CD4-positive, CD25-positive, alpha-beta regulatory T cell (primary cell): Measurements from ENCODE around the gene STK35. TPM values are rescaled to one million over a fixed set of nuclear protein-coding genes. Genes with fewer than 3 reads are reported as not detected.

Source experiments
- ATAC-seq, 2 donors: fragments of 150-1000 bp; cut with Tn5 transposase; one replicate each; pipeline ENCODE4 v1.10.0; 2021; ENCODE audit warnings: low read depth in 2 of 2, moderate number of reproducible peaks in 2 of 2, moderate library complexity in 1 of 2
- DNase-seq, 3 donors: peaks; one replicate each; pipeline versions ENCODE4 v3.0.0 to v3.0.0-alpha.2; 2012 to 2022; ENCODE audit warnings: mixed read lengths in 1 of 3
- H3K27ac ChIP-seq: one replicate; pipeline ENCODE4 v1.7.0; 2013; ENCODE audit warnings: mild to moderate bottlenecking, low read length; ENCODE audit not compliant: insufficient read depth, poor library complexity, severe bottlenecking
- H3K27me3 ChIP-seq: one replicate; pipeline ENCODE4 v1.7.0; 2013; ENCODE audit warnings: low read length; ENCODE audit not compliant: control insufficient read depth, insufficient read depth
- H3K36me3 ChIP-seq: one replicate; pipeline ENCODE4 v1.7.0; 2013; ENCODE audit warnings: mild to moderate bottlenecking, low read length, moderate library complexity; ENCODE audit not compliant: control insufficient read depth, insufficient read depth
- H3K4me1 ChIP-seq: 2 replicates; pipeline ENCODE4 v1.7.0; 2013; ENCODE audit warnings: mild to moderate bottlenecking, low read length; ENCODE audit not compliant: insufficient read depth, control insufficient read depth, poor library complexity, severe bottlenecking
- H3K4me3 ChIP-seq: one replicate; pipeline ENCODE4 v1.7.0; 2013; ENCODE audit warnings: low read depth, mild to moderate bottlenecking, low read length, moderate library complexity
- H3K9me3 ChIP-seq, 2 experiments: 1 replicate in 1 of 2; 2 replicates in 1 of 2; pipeline ENCODE4 v1.7.0; 2013; ENCODE audit warnings: low read length in 2 of 2, mild to moderate bottlenecking in 1 of 2, moderate library complexity in 1 of 2; ENCODE audit not compliant: control insufficient read depth in 2 of 2
- H3K27ac Mint-ChIP-seq, 3 donors: one replicate each; pipeline ENCODE4 v1.8.0; 2020 to 2022; ENCODE audit warnings: mild to moderate bottlenecking in 3 of 3, mixed read lengths in 3 of 3, moderate library complexity in 2 of 3
- H3K27me3 Mint-ChIP-seq: one replicate; pipeline ENCODE4 v1.8.0; 2022; ENCODE audit warnings: mild to moderate bottlenecking, mixed read lengths
- H3K36me3 Mint-ChIP-seq: one replicate; pipeline ENCODE4 v1.8.0; 2020; ENCODE audit warnings: mixed read lengths
- H3K4me1 Mint-ChIP-seq, 4 donors: one replicate each; pipeline ENCODE4 v1.8.0; 2020 to 2022; ENCODE audit warnings: mixed read lengths in 4 of 4, mild to moderate bottlenecking in 1 of 4
- H3K4me3 Mint-ChIP-seq, 4 donors: one replicate each; pipeline ENCODE4 v1.8.0; 2020 to 2022; ENCODE audit warnings: mild to moderate bottlenecking in 4 of 4, mixed read lengths in 4 of 4, moderate library complexity in 3 of 4
- H3K9me3 Mint-ChIP-seq, 7 donors: one replicate each; pipeline ENCODE4 v1.8.0; 2020 to 2022; ENCODE audit warnings: mixed read lengths in 7 of 7, mild to moderate bottlenecking in 3 of 7, moderate library complexity in 2 of 7
- polyA plus RNA-seq, 4 donors: library from polyadenylated mRNA; unstranded; fragments of 300-500 nt; fragmentation: Illumina TruSeq; gene quantifications; one replicate each; pipeline ENCODE4 v1.2.3, GENCODE V29; 2021
- total RNA-seq: library from RNA; stranded (reverse); gene quantifications from one replicate; pipeline ENCODE4 v1.2.3, GENCODE V29; 2022

Gene STK35
- total and polyA plus RNA-seq, 5 donors from 2014 or later: 5.1 to 15.7 (median 7.6) TPM

- peak overlapping the region in 1 of 3 donors; percentile 5 for H3K27ac Mint-ChIP-seq
- Histone ChIP-seq H3K27me3 (no peaks in the 10 kb centered on the region), H3K36me3 (no peaks in the 10 kb centered on the region), H3K27ac (no peak overlapping the region), H3K9me3 (no peaks in the 10 kb centered on the region), H3K4me1 (no peaks in the 10 kb centered on the region), H3K4me3 (no peak overlapping the region)
- ATAC-seq (no peak), DNase-seq (no peak)
- H3K4me1 Mint-ChIP-seq: peaks cover 0 to 2% (median 0%) of the 10 kb centered on the region in 4 donors
- H3K4me3 Mint-ChIP-seq: no peak overlapping the region
- H3K9me3 Mint-ChIP-seq: no peaks in the 10 kb centered on the region
- no peaks in the 10 kb centered on the region for H3K36me3 Mint-ChIP-seq
- no peaks in the 10 kb centered on the region for H3K27me3 Mint-ChIP-seq
These were observed 54.6 kb downstream of the STK35 start for GRCh38 chr20:2156224-2156623.

- no peaks in the 10 kb centered on the region for H3K9me3 ChIP-seq
- no peaks in the 10 kb centered on the region for H3K36me3 ChIP-seq
- ATAC-seq (no peak), DNase-seq (no peak)
- Mint-ChIP-seq H3K27me3 (no peaks in the 10 kb centered on the region), H3K27ac (no peak overlapping the region), H3K4me3 (no peak overlapping the region), H3K9me3 (no peaks in the 10 kb centered on the region), H3K4me1 (no peaks in the 10 kb centered on the region), H3K36me3 (no peaks in the 10 kb centered on the region)
- H3K4me3 ChIP-seq: no peak overlapping the region
- H3K4me1 ChIP-seq: no peaks in the 10 kb centered on the region
- no peak overlapping the region for H3K27ac ChIP-seq
- no peaks in the 10 kb centered on the region for H3K27me3 ChIP-seq
These were observed 55.3 kb downstream of the STK35 start for GRCh38 chr20:2156666-2157624.

GRCh38 chr20:2162125-2162822 is 60.6 kb downstream of the STK35 start:
- Histone ChIP-seq H3K36me3 (no peaks in the 10 kb centered on the region), H3K4me1 (no peaks in the 10 kb centered on the region), H3K27me3 (no peaks in the 10 kb centered on the region), H3K4me3 (no peak overlapping the region), H3K9me3 (no peaks in the 10 kb centered on the region), H3K27ac (no peak overlapping the region)
- H3K9me3 Mint-ChIP-seq: no peaks in the 10 kb centered on the region
- H3K27me3 Mint-ChIP-seq: no peaks in the 10 kb centered on the region
- ATAC-seq: no peak
- no peaks in the 10 kb centered on the region for H3K4me1 Mint-ChIP-seq
- H3K27ac Mint-ChIP-seq: no peak overlapping the region
- H3K36me3 Mint-ChIP-seq: no peaks in the 10 kb centered on the region
- H3K4me3 Mint-ChIP-seq: no peak overlapping the region
- DNase-seq: no peak

GRCh38 chr20:2162823-2163166 is 61.2 kb downstream of the STK35 start:
- Histone ChIP-seq H3K27ac (no peak overlapping the region), H3K4me1 (no peaks in the 10 kb centered on the region), H3K27me3 (no peaks in the 10 kb centered on the region), H3K36me3 (no peaks in the 10 kb centered on the region), H3K9me3 (no peaks in the 10 kb centered on the region), H3K4me3 (no peak overlapping the region)
- no peak overlapping the region for H3K4me3 Mint-ChIP-seq
- ATAC-seq (no peak), DNase-seq (no peak)
- no peak overlapping the region for H3K27ac Mint-ChIP-seq
- H3K27me3 Mint-ChIP-seq: no peaks in the 10 kb centered on the region
- no peaks in the 10 kb centered on the region for H3K36me3 Mint-ChIP-seq
- H3K4me1 Mint-ChIP-seq: no peaks in the 10 kb centered on the region
- H3K9me3 Mint-ChIP-seq: no peaks in the 10 kb centered on the region

- H3K4me3 ChIP-seq: no peak overlapping the region
- no peak overlapping the region for H3K27ac Mint-ChIP-seq
- no peaks in the 10 kb centered on the region for H3K27me3 ChIP-seq
- H3K27me3 Mint-ChIP-seq: no peaks in the 10 kb centered on the region
- no peaks in the 10 kb centered on the region for H3K4me1 ChIP-seq
- no peaks in the 10 kb centered on the region for H3K36me3 Mint-ChIP-seq
- no peaks in the 10 kb centered on the region for H3K4me1 Mint-ChIP-seq
- DNase-seq (no peak), ATAC-seq (no peak)
- H3K9me3 Mint-ChIP-seq: no peaks in the 10 kb centered on the region
- H3K27ac ChIP-seq: no peak overlapping the region
- H3K9me3 ChIP-seq: no peaks in the 10 kb centered on the region
- H3K4me3 Mint-ChIP-seq: no peak overlapping the region
- H3K36me3 ChIP-seq: no peaks in the 10 kb centered on the region
These were observed 61.7 kb downstream of the STK35 start for GRCh38 chr20:2163312-2163711.

- ATAC-seq: no peak
- Mint-ChIP-seq H3K4me3 (no peak overlapping the region), H3K27ac (no peak overlapping the region)
These were observed 62.1 kb downstream of the STK35 start for GRCh38 chr20:2163757-2164156.

GRCh38 chr20:2164421-2164820 is 62.8 kb downstream of the STK35 start:
- DNase-seq (no peak), ATAC-seq (no peak)
- no peaks in the 10 kb centered on the region for H3K36me3 ChIP-seq
- H3K36me3 Mint-ChIP-seq: no peaks in the 10 kb centered on the region
- H3K27me3 ChIP-seq: no peaks in the 10 kb centered on the region
- H3K27me3 Mint-ChIP-seq: no peaks in the 10 kb centered on the region
- no peak overlapping the region for H3K27ac ChIP-seq
- no peak overlapping the region for H3K4me3 ChIP-seq
- no peak overlapping the region for H3K27ac Mint-ChIP-seq
- no peaks in the 10 kb centered on the region for H3K9me3 Mint-ChIP-seq
- H3K4me1 Mint-ChIP-seq: no peaks in the 10 kb centered on the region
- H3K4me3 Mint-ChIP-seq: no peak overlapping the region
- H3K4me1 ChIP-seq: no peaks in the 10 kb centered on the region
- H3K9me3 ChIP-seq: no peaks in the 10 kb centered on the region

More at GRCh38 chr20:2163757-2164156, 62.1 kb downstream of the STK35 start:
- Mint-ChIP-seq H3K36me3 (no peaks in the 10 kb centered on the region), H3K4me1 (no peaks in the 10 kb centered on the region), H3K27me3 (no peaks in the 10 kb centered on the region), H3K9me3 (no peaks in the 10 kb centered on the region)
- H3K36me3 ChIP-seq: no peaks in the 10 kb centered on the region
- no peak overlapping the region for H3K27ac ChIP-seq
- DNase-seq: no peak
- no peaks in the 10 kb centered on the region for H3K9me3 ChIP-seq
- no peaks in the 10 kb centered on the region for H3K27me3 ChIP-seq
- H3K4me1 ChIP-seq: no peaks in the 10 kb centered on the region
- no peak overlapping the region for H3K4me3 ChIP-seq
